Cardiac septum (tissue), 1 donor: Measurements from ENCODE around the gene CABP4. TPM values are rescaled to one million over a fixed set of nuclear protein-coding genes. Genes with fewer than 3 reads are reported as not detected.

Experiments
- DNase-seq: peaks from one replicate; pipeline ENCODE4 v3.0.0-alpha.2; 2020; ENCODE audit warnings: low spot score
- intact Hi-C: fragments of 100-400 bp; cut with DNase I; formaldehyde crosslinking; loops from one replicate; pipeline ENCODE4 v1.14.0; 2022
- total RNA-seq: library from RNA; stranded (reverse); fragmentation: NEBNext Ultra II Directional; extraction: Animal tissue kit (Norgen Biotek cat#: 25700); gene quantifications from one replicate; pipeline ENCODE4 v1.2.1, GENCODE V29; 2021
- donor health status: DM: no; HTN: no; CAD: no.

The CABP4 gene
- total RNA-seq, 1 donor from 2014 or later, result 0.11 TPM

DNA sequence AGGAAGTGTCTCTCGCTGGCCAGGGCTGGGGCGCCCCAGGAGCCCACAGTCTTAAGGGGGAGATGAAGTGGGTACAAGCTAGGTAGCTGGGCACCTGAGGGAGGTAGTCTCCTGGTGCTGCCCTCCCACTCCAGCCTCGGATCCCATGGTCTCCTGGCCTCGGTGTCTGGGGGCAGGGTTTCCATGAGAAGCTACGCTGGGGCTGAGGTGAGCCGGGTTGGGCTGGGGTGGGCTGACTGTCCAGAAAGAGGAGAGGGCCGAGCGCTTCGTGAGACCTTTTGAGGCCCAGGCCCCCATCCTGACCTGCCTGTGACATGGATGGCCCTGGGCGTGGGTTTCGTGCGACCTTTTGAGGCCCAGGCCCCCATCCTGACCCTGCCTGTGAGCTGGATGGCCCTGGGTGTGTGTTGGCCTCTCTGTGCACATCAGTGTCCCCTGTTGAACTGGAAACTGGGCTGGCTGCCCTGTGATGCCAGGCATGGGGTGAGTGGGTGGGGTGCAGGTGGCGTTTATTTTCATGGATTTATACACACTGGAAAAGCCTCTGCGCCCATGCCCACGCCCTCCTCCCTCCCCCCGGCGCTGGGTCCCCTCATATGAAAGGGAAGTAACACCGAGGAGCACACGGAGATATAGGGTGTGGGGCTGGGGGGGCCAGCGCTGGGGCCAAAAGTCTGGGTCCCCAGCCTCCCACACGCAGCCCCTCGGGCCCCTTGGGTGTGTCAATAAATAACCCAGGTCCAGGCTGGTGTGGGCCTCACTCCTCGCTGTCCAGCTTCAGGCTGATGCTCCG is 36.3 kb downstream of the CABP4 start:
- intact Hi-C loops, result no loop called here
- DNase-seq, result no peak

DNA sequence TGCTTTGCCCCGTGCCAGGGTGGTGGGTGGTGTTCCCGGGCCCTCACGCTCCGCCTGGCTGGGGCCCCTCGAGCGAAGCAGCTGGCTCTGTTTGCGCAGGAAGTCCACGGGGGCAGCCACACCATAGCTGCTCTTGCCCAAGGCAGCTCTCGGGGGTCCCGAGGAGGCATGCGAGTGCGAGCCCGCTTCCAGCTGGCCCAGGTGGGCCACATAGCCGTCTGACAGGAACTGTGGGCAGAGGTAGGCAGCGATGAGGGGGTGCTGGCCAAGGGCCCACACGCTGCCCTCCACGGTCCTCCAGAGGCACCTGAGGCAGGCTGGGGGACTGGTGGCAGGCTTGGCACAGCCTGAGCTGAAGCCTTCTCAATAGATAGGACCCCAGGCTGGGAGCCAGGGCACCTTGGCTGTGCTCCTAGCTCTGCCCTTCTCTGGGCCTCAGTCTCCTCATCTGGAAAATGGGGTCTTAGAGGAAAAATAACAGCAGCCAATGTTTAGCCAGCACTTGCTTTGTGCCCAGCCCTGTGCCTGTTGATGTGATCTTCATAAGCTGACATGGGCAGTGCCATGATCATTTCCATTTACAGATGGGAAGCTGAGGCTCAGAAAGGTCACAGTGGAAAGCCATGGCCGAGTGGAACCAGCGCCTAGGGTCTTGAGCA is 37.0 kb downstream of the CABP4 start:
- no peak for DNase-seq
- intact Hi-C loops, result no loop called here

DNA sequence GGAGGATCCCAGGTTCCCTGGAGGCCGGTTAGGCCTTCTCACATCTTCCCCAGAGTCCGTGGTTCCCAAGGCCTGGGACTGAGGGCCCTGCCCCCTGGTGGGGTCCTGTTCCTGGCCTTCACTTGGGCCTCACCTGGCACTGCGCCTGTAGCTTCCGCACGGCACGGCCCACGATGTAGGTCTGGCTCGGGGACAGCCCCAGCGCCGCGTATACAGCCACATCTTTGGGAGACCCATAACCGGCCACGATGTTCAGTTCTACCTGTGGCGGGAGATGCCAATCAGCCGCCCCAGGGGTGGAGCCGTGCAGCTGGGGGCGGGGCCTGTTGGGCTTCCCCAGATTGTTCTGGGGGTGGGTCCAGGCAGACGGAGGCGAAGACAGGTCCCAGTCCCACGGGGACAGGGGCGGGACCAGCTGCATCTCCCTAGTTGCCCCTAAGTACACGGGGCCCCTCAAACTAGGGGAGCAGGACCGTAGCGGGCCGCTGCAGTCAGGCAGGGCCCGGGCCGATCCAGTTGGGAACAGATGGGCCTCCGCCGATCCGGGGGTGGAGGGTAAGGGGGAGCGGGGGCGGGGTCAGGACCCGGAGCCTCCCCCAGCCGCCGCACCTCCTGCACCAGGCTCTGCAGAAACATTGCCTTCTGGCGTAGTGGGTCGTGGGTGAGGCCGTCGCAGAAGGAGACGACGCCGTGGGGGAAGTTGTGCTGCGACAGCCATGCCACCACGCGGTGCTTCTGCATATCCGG is 37.8 kb downstream of the CABP4 start:
- DNase-seq, result no peak
- intact Hi-C loops, result no loop called here

DNA sequence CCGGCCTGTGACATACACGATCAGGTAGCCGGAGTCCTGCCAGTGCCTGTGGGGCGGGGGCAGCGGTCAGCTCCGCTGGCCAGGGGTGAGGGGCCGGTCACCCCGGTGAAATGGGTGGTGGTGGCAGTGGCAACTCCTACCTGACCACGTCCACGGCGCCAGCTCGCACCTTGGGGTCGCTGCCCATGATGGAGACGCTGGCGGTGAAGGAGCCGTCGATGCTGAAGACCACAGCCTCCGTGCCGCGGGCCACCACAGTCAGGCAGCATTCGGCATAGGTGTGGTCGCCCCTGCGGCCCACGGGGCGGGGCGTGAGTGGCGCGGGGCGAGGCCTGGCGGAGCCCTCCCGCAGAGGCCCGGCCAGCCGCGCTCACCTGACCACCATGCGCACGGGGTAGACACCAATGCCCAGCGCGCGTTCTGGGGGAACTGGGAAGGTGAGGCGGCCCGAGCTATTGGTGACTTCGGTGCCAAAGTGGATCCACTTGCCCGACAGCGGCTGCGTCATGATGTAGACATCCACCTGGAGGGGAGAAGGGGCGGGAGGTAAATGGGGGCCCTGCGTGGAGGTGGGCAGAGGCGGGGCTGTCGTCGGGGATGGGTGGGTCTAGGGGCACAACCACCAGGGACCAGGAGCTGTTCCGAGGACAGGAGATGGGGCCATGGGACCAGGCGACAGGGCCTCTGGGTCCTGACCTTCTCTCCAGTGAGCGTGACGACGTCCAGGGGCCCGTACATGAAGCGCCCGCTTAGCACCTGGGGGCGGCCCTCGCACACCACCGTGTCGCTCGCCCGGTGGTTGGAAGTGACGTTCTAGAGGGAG is 38.6 kb downstream of the CABP4 start:
- no peak for DNase-seq
- intact Hi-C loops, result no loop called here

DNA sequence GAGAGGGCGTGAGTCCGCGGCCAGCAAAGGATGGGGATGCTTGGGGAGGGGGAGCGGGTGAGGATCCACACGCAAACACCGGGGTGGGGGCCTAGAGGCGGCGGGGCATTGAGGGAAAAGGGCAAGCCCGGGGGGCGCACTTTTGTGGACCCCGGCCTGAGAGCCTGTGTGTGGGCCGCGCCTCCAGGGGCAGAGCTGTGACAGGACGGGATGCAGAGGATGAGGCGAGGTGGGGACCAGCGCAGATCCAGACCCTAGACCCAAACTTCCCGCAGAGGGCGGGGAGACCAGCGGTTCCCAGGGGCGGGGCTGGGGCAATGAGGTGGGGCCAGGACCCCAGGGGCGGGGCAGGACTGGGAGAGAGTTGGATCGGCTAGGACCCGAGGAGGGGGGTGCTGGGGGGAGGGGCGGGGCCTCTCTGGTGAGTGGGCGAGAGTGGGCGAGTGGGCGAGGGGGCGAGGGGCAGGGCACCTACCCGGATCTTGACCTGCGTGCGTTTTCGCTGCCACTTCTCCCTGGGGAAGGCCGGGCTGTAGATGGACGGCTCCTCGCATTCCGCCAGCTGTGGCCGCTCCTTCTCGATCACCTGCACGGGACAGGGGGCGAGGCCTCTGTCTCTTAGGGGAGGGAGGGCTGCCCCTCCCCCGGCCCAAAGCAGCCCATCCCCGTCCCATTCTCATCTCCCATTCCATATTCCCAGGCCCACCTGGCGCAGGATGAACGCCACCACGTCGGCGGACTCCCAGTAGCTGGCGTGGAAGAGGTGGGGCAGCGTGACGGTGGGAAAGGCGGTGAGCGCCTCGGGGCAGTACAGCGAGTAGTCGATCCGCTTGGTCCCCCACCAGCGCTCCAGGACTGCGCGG is 39.4 kb downstream of the CABP4 start:
- DNase-seq, result no peak
- intact Hi-C loops, result no loop called here

DNA sequence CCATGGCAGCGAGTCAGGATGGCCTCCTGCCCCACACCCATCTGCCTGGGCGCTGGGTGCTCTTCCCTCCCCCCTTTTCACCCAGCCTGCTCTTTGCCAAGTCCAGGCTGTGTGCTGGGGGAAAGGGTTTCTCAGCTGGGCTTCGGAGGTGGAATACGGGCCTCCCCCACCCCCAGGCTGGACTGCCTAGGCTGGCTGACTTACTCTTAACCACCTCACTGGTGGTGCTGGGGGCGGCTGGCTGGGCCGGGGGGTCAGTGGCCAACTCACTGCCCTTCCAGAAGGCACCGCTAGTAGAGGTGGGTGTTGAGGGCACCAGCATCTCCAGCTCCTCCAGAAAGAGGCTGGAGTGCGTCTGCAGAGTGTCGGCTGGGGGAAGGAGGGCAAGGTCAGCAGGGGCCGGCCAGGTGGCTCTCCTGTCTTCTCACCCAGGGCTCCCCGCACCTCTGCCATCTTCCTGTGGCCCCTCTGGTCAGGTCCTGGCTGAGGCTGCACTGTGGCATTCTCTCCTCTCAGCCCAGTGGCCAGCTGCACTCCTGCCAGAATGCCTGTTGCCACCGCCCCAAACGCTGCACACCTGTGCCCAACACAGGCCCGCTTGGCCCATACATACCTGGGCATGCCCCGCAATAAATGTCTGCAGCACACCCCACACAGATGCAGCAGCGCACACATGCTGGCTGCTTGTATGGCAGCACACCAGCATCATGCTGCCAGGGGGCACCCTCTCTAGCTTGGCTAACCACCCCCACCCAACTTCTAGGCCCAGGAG is 40.3 kb downstream of the CABP4 start:
- intact Hi-C loops, result no loop called here
- DNase-seq, result no peak

DNA sequence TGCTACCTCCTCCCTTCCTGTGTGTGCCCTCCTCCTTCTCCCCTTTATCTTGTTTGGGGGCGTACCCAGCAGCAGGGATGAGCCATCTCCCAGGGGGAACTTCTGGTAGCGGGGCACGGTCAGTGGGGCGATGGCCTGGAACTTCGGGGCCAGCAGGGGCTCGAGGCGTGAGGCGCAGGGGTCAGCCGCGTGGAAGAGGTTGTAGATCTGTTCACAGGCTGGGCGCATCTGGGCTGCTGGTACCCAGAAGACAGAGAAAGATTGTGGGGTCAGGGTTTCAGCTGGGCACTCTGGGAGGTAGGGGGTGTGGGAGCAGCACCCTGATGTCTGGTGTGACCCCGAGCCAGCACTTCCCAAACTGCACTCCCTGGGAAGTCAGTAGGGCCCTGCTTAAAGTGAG is 41.0 kb downstream of the CABP4 start:
- intact Hi-C loops, result no loop called here
- DNase-seq, result no peak

DNA sequence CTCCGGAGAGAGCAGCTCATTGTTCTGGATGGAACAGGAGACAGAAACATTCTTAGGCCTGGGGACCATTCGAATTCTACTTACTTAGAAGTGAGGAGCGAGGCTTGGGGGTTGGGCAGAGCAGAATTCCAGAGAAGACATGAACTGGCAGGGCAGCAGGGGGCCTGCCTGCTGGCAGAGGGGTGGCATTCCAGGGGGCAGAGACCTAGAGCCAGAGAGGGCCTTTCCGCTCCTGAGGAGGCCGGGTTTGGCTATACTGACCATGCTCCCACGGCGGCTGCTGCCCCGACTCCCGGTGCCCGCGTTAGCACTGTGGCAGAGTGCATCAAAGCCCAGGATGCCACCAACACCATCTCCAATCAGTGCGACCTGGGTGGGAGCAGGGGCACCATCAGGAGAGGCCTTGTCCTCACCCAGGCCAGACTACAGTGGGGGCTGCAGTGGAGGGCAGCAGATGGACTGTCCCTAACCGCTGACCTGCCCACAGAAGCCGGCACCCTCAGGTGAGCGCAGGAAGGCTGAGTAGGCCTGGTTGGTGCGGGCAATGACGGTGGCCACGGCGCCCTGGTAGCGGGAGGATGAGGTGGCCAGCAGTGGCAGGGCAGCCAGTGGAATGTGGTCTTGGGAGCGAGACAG is 42.6 kb downstream of the CABP4 start:
- intact Hi-C loops, result no loop called here
- no peak for DNase-seq

DNA sequence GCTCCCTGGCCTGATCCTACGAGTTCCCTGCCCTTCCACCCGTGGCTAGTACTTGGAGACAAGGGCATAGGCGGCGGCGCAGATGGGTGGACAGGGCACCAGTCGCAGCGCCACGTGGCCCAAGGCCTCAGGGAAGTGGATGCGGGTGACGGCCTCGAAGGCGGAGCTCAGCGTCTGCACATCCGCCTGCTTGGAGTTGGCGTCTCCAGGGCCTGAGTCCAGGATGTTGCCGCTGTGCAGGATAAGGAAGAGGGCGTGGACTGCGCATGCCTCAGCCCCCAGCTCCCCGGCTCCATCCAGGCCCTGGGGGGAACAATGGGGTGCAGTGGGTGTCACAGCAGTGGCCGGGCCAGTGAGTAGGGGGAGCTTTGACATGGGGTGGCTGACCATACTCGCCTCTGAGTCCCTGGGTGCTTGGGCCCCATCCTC is 43.4 kb downstream of the CABP4 start:
- intact Hi-C loops, result no loop called here
- no peak for DNase-seq

DNA sequence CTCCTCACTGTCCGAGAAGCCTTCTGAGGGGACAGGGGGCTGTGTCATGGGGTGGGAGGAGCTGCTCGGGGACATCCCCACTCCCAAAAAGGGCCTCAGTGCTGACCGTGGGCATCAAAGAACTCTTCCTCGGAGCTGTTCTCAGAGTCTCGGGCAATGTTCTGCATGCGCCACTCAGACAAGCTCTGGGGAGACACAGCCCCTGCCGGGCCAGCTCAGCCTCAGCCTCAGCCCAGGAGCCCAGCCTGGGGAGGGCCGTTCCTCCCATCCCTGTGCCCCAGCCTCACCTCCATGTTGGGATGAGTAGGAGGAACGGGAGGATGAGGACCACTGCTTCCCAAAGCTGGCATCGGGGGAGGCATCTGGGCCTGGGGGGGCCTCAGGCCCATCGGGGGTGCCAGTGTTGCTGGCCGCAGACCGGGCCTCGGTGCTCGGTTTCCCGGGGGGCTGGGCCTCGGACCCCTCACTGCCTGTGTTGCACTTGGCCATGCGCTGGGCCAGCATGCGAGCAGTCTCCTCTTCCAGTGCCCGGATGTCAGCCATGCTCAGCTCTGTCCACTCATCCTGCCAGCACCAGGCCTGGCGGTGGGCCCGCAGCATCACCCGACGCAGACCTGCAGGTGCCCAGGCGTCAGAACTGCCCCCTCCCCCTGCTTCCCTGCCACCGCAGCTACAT is 44.8 kb downstream of the CABP4 start:
- intact Hi-C loops, result no loop called here
- DNase-seq, result no peak

DNA sequence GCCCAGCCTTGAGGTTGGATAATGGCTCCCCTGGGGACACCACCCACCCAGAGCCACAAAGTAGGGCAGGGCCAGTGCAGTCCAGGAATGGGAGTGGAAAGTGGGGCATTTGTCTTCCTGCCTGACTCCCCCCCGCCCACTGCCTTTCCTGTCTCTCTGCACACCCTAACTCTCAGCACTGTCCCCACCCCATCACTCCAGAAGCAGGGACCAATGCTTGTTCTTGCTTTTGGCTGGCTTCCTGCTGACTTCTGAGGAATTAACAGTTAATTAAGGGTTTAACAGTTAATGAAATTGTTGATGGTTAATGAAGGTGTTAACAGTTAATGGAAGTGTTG is 45.3 kb downstream of the CABP4 start:
- intact Hi-C loops, result no loop called here
- no peak for DNase-seq

DNA sequence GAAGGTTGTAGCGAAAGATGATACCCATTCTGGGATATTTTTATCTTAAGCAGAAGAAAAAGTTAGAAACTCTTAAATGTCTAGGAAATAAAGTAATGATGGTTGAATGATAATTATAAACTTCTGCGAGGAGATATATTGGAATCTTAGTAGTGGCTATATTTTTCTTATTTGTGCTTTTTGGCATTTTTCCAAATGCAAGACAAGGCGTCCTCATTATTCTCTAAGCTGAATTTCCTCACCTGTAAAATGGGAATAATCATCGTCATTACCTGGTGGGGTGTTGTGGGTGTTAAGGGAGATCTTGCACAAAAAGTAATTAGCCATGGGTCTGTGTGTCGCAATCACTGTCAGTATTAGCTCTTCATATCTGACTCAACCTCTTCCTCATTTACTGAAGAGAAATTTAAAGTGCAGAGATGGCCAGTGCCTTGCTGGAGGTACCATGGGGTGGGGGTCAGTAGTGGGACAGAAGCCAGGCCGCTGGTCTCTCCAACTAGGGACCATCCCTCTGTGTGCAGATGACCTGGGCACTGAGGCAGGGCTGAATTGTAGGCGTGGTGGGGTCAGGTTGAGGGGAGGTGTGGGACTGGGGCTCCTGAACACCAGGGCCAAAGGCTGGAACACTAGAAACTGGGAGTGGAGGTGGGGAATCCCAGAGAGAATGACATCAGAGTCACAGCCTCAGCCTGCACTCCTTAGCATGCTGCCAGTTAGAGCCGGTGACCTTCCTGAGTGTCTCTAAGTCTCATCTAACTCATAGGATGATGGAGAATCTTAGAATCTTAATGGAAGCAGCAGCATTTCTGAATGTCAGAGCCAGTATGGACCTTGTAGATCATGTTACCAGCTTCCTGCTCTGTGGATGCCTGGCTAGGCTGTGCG is 45.9 kb downstream of the CABP4 start:
- DNase-seq, result no peak
- intact Hi-C loops, result no loop called here

DNA sequence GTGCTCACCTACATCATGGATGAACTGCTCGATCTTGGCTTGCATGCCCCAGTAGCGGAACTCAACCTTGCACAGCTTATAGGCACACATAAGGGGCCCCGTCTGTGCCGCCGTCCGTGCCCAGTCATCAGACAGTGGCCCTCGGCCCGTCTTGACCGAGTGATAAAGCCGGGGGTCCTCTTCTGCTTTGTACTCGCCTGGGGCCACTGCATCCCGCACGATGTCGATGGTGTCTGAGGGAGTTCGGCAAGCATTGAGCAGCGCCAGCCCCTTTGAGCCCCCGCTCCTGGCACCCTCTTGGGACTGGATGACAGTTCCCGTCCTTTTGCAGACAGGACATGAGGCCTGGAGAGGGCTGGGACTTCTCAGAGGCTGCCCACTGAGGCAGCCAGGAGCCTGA is 46.7 kb downstream of the CABP4 start:
- intact Hi-C loops, result no loop called here
- no peak for DNase-seq

DNA sequence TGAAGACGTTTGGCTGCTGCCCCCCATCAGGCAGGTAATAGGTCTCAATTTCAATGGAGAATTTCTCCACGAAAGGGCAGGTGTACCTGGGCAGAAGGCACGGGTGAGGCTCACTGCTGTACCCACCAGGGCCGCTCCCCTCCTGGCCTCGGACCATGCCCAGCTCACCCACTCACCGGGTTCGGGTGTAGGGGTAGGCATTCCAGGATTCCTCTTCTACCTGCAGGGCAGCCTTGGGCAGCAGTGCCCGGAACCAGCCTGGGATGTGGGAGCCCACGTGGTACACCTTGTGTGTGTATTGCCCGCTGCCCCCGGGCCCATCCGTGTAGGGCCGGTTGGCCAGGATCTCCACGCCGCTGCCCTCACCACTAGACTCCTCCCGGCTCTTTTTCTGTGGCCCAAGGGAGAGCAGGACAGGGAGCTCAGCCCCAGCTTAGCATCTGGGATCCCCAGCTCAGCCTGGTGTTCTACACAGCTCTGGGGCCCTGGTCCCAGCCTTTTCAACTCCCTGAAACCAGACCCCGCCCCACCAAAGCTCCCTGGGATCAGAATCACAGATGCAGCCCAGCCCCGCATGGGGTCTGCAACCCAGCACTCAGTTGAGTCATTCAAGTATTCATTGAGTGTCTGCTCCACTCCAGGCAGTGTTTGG is 47.3 kb downstream of the CABP4 start:
- intact Hi-C loops, result no loop called here
- DNase-seq, result no peak

DNA sequence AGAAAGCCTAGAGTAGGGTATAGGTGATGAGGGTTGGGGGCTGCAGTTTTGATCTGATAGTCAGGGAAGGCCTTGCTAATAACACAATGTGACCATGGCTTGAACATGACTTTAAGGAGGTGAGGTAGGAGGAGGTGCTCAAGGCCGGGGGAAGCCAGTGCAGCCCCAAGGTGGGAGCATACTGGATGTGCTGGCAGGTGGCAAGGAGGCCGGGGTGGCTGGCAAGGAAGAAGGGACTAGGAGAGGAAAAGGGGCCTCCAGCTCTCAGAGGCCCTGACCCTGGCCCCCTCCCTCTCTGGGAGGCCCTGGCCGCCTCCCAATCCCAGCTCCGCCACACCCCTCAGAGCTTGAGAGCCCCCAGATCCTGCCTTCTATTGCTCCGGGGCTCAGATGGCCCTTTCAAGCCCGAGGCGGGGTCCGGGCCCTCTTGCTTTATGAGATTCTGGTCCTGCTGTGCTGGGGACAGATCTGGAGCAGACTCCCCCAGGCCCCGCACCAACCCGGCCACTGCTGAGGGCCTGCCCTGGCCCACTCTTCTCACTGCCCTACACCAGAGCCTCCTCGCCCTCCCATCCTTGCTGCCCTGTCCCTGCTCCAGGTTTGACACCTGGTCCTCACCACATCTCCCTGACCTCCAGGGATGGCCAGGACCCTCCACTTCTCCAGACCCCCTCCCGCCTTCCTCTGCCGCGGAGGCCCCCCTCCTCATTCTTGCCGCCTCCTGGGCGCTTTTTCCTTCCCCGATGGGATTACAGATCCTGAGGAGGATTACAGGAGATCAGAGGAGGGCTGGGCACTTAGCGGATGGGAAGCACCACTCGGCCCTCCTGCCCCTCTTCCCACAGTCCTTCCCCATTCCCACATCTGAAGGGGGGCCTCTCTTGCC is 48.2 kb downstream of the CABP4 start:
- intact Hi-C loops, result no loop called here
- DNase-seq, result no peak
